ENCODE results near the gene GABRQ.
"Not testable (repeated sequence)": the region's sequence is repeated elsewhere in the genome, so short reads cannot be mapped to it uniquely, and the experiment has no call there.

Gene GABRQ

GRCh38 chrX:152663086-152663485 lies 25.4 kb downstream of the GABRQ start:
- DNase-seq: no peak

- DNase-seq: no peak
These were observed 36.4 kb downstream of the GABRQ start for GRCh38 chrX:152674135-152674534.

- not testable (repeated sequence) for DNase-seq
These were observed 37.0 kb downstream of the GABRQ start for GRCh38 chrX:152674652-152675051.

GRCh38 chrX:152681012-152681411 lies 43.3 kb downstream of the GABRQ start:
- not testable (repeated sequence) for DNase-seq

GRCh38 chrX:152697952-152698931 lies 60.5 kb downstream of the GABRQ start, which contains the start of gene MAGEA3:
Gene MAGEA3 (plus strand): TSS chrX:152698794. CDS start chrX:152700833, 2,039 bp downstream.
- DNase-seq: not testable (repeated sequence)

- not testable (repeated sequence) for DNase-seq
These were observed 62.7 kb downstream of the GABRQ start for GRCh38 chrX:152700390-152700789.

DNA sequence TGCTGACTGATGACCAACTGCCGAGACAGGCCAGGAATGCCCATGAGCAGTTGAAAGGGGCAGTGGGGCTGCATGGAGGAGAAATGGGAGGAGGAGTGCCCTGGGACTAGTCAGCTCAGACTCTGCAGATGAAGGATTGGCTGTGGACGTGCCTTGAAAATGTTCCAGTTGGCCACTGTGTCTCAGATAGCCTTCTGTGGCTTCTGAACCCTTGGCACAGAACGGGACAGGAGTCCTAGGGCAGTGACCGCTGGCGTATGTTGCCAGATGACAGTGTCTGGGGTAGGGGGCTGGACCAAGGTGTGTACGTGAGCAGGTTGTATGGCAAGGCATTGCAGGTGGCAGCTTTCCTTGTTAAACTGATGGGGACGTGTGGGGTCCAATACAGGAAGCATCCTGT lies 68.8 kb downstream of the GABRQ start:
- not testable (repeated sequence) for DNase-seq
